H54 (cell line): Measurements from ENCODE around the gene FRMD4A.
"Not testable (repeated sequence)": the region's sequence is repeated elsewhere in the genome, so short reads cannot be mapped to it uniquely, and the experiment has no call there.

Source experiments
- DNase-seq: peaks from one replicate; pipeline ENCODE4 v3.0.0; 2011; ENCODE audit warnings: low spot score, mixed read lengths; ENCODE audit not compliant: insufficient read length
- FAIRE-seq: peaks from 3 replicates; lab custom pipeline; 2011; peaks lifted over from hg19 to GRCh38; lab: Jason Lieb, UNC
- POLR2A ChIP-seq: IDR thresholded peaks from 2 replicates; pipeline ENCODE4 v1.6.1; 2011; ENCODE audit warnings: low read depth, mild to moderate bottlenecking, low read length

The FRMD4A gene

GRCh38 chr10:13930120-13930519 is 400.6 kb downstream of the FRMD4A start:
- no peak for TF ChIP-seq POLR2A
- DNase-seq = no peak
- FAIRE-seq = no peak

GRCh38 chr10:13928451-13928850 is 402.3 kb downstream of the FRMD4A start:
- FAIRE-seq (no peak), DNase-seq (no peak)
- TF ChIP-seq POLR2A = no peak

GRCh38 chr10:13925971-13926780 is 404.5 kb downstream of the FRMD4A start:
- DNase-seq (no peak), FAIRE-seq (no peak)
- no peak for TF ChIP-seq POLR2A

GRCh38 chr10:13924040-13924725 is 406.5 kb downstream of the FRMD4A start:
- no peak for TF ChIP-seq POLR2A
- peak; percentile 90 for FAIRE-seq
- DNase-seq = peak; percentile 46

- TF ChIP-seq POLR2A = no peak
- no peak for FAIRE-seq
- no peak for DNase-seq
Measured at GRCh38 chr10:13922586-13922985, 408.1 kb downstream of the FRMD4A start.

GRCh38 chr10:13921941-13922340 is 408.8 kb downstream of the FRMD4A start:
- FAIRE-seq (no peak), DNase-seq (no peak)
- TF ChIP-seq POLR2A = no peak

- DNase-seq, FAIRE-seq: not testable (repeated sequence)
Measured at GRCh38 chr10:13921131-13921530, 409.6 kb downstream of the FRMD4A start.

- DNase-seq = no peak
- no peak for FAIRE-seq
- TF ChIP-seq POLR2A = no peak
Measured at GRCh38 chr10:13920465-13920864, 410.3 kb downstream of the FRMD4A start.

GRCh38 chr10:13920031-13920430 is 410.7 kb downstream of the FRMD4A start:
- FAIRE-seq (no peak), DNase-seq (no peak)
- TF ChIP-seq POLR2A = no peak

GRCh38 chr10:13917791-13918190 is 412.9 kb downstream of the FRMD4A start:
- TF ChIP-seq POLR2A = no peak
- no peak for DNase-seq
- no peak for FAIRE-seq

GRCh38 chr10:13916384-13916947 is 414.3 kb downstream of the FRMD4A start:
- FAIRE-seq = no peak
- TF ChIP-seq POLR2A = no peak

GRCh38 chr10:13915710-13916109 is 415.0 kb downstream of the FRMD4A start:
- no peak for DNase-seq
- no peak for TF ChIP-seq POLR2A
- FAIRE-seq = no peak

More at GRCh38 chr10:13916384-13916947, 414.3 kb downstream of the FRMD4A start:
- no peak for DNase-seq

- DNase-seq (no peak), FAIRE-seq (no peak)
- no peak for TF ChIP-seq POLR2A
Measured at GRCh38 chr10:13913897-13914296, 416.8 kb downstream of the FRMD4A start.

- FAIRE-seq = no peak
Measured at GRCh38 chr10:13911821-13912520, 418.8 kb downstream of the FRMD4A start.

More at GRCh38 chr10:13911821-13912520, 418.8 kb downstream of the FRMD4A start:
- no peak for DNase-seq
- TF ChIP-seq POLR2A = no peak
